ENCODE measurements around the gene SLC22A1.

GRCh38 chr6:160128879-160129516 lies 7.4 kb downstream of the SLC22A1 start:
- no peak for TF ChIP-seq EZH2 (IDR thresholded peaks at IDR 0.05; ENCODE audit: borderline replicate concordance, insufficient read depth, low read depth, low read length, poor library complexity, severe bottlenecking)
- TF ChIP-seq CTCF (IDR thresholded peaks at IDR 0.05), result no peak

Measured in B cell (primary cell).